Measurements from ENCODE around the gene IL3. TPM values are rescaled to one million over a fixed set of nuclear protein-coding genes. Genes with fewer than 3 reads are reported as not detected.

The IL3 gene
- total RNA-seq, 6 donors from 2014 or later = not detected

GRCh38 chr5:132100672-132101261, 40.3 kb downstream of the IL3 start:
- Histone ChIP-seq H3K27ac (peak overlapping the region in 2 of 4 donors; percentile 30 to 35), H3K4me1 (peaks cover 10 to 23% (median 17%) of the 10 kb centered on the region in 4 donors), H3K9me3 (no peaks in the 10 kb centered on the region), H3K27me3 (no peaks in the 10 kb centered on the region), H3K4me3 (no peak overlapping the region), H3K36me3 (no peaks in the 10 kb centered on the region)
- WGBS, 2 donors = 70 to 92% methylated on average over 8 of the region's 8 CpGs
- ATAC-seq (ENCODE audit: low FRiP score in 2 of 2) (no peak), DNase-seq (no peak)
- TF ChIP-seq POLR2A (IDR thresholded peaks at IDR 0.05) = no peak
- TF ChIP-seq CTCF (IDR thresholded peaks at IDR 0.05) = no peak
- no peak for TF ChIP-seq POLR2AphosphoS5 (IDR thresholded peaks at IDR 0.05)
- TF ChIP-seq EP300 (IDR thresholded peaks at IDR 0.05) = no peak

GRCh38 chr5:132101385-132101880, 41.0 kb downstream of the IL3 start:
- ATAC-seq (ENCODE audit: low FRiP score in 2 of 2) (no peak), DNase-seq (peak in 1 of 2 donors; percentile 34)
- peak overlapping the region in 1 of 4 donors; percentile 30 for H3K27ac ChIP-seq
- H3K4me1 ChIP-seq = peaks cover 10 to 23% (median 17%) of the 10 kb centered on the region in 4 donors
- H3K9me3 ChIP-seq = no peaks in the 10 kb centered on the region
- no peaks in the 10 kb centered on the region for H3K36me3 ChIP-seq
- no peak overlapping the region for H3K4me3 ChIP-seq
- TF ChIP-seq CTCF (IDR thresholded peaks at IDR 0.05) (no peak), EP300 (IDR thresholded peaks at IDR 0.05) (no peak), POLR2A (IDR thresholded peaks at IDR 0.05) (no peak), POLR2AphosphoS5 (IDR thresholded peaks at IDR 0.05) (no peak)
- WGBS, 2 donors = 94% methylated on average over 6 of the region's 6 CpGs
- H3K27me3 ChIP-seq = no peaks in the 10 kb centered on the region

GRCh38 chr5:132102101-132102701, 41.7 kb downstream of the IL3 start:
- Histone ChIP-seq H3K9me3 (no peaks in the 10 kb centered on the region), H3K36me3 (no peaks in the 10 kb centered on the region), H3K4me3 (no peak overlapping the region), H3K4me1 (peaks cover 10 to 23% (median 17%) of the 10 kb centered on the region in 4 donors), H3K27ac (peak overlapping the region in 2 of 4 donors; percentile 69 to 77), H3K27me3 (no peaks in the 10 kb centered on the region)
- DNase-seq (peak in 1 of 2 donors; percentile 35), ATAC-seq (ENCODE audit: low FRiP score in 2 of 2) (no peak)
- TF ChIP-seq EP300 (IDR thresholded peaks at IDR 0.05) (no peak), POLR2AphosphoS5 (IDR thresholded peaks at IDR 0.05) (no peak), POLR2A (IDR thresholded peaks at IDR 0.05) (no peak), CTCF (IDR thresholded peaks at IDR 0.05) (no peak)
- WGBS, 2 donors = 88% methylated on average over 4 to 5 of the region's 5 CpGs

GRCh38 chr5:132102944-132103331, 42.5 kb downstream of the IL3 start:
- Histone ChIP-seq H3K27ac (peak overlapping the region; percentile 36 to 77 (median 71)), H3K4me1 (peaks cover 10 to 23% (median 17%) of the 10 kb centered on the region in 4 donors), H3K4me3 (no peak overlapping the region), H3K27me3 (no peaks in the 10 kb centered on the region), H3K36me3 (no peaks in the 10 kb centered on the region), H3K9me3 (no peaks in the 10 kb centered on the region)
- WGBS, 2 donors = 73 to 80% methylated on average over 2 to 3 of the region's 3 CpGs
- ATAC-seq (ENCODE audit: low FRiP score in 2 of 2) = no peak
- DNase-seq = no peak
- TF ChIP-seq POLR2AphosphoS5 (IDR thresholded peaks at IDR 0.05) (no peak), CTCF (IDR thresholded peaks at IDR 0.05) (no peak), POLR2A (IDR thresholded peaks at IDR 0.05) (no peak), EP300 (IDR thresholded peaks at IDR 0.05) (no peak)
